Activated CD4-positive, CD25-positive, alpha-beta regulatory T cell treated with anti-CD3 and anti-CD28 coated beads, Interleukin-2, amount 50 U/mL, for 24 hours (primary cell): ENCODE measurements around the gene MTF1.

Source experiments
- ATAC-seq, 2 donors: fragments of 150-1000 bp; cut with Tn5 transposase; one replicate each; pipeline ENCODE4 v1.10.0; 2021; ENCODE audit warnings: mild to moderate bottlenecking in 1 of 2, moderate library complexity in 1 of 2

MTF1 gene

DNA sequence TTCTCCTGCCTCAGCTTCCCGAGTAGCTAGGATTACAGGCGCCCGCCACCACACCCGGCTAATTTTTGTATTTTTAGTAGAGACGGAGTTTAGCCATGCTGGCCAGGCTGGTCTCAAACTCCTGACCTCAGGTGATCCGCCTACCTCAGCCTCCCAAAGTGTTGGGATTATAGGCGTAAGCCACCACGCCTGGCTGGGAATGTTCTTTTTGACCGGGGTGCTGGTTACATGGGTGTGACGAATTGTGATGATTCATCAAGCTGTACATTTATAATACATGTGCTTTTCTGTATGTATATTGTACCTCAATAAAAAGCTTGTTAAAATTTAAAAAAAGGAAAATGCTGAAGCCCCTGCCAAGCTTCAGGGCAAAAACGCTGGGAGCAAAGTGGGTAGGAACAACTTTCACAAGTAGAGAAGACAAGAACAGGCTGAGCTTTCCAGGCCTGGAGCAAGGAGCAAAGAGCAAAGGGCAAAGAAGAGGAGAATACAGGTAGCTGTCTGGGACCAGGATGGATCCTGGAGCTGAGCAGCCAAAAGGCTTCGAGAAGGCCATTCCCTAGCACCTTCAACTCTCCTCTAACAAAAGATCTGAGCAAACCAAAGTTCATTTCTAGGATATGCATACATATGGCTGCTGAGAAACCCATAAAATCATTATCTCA is 30.9 kb downstream of the MTF1 start:
- no peak for ATAC-seq

DNA sequence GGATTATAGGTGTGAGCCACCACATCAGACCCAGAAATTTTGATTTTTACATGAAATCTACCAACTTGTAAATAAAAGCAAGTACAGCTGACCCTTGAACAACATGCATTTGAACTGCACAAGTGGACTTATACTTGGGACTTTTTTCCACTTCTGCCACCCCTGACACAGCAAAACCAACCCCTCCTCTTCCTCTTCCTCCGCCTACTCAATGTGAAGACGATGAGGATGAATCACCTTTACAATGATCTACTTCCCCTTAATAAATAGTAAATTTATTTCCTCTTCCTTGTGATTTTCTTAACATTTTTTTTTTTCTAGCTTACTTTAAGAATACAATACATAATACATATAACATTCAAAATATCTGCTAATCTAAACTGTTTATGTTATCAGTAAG is 33.9 kb downstream of the MTF1 start:
- ATAC-seq, result no peak

DNA sequence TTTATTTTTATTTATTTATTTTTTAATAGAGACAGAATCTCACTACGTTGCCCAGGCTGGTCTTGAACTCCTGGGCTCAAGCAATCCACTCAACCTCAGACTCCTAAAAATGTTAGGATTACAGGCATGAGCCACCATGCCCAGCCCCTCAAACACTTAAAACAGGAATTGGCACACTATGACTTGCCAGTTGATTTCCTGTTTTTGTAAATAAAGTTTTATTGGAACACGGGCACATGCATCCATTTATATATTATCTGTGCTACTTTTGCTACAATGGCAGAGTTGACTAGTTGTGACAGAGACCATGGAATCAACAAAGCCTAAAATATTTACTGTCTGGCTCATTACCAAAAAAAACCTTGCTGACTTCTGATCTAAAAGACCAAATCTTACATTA is 35.4 kb downstream of the MTF1 start:
- ATAC-seq, result no peak

DNA sequence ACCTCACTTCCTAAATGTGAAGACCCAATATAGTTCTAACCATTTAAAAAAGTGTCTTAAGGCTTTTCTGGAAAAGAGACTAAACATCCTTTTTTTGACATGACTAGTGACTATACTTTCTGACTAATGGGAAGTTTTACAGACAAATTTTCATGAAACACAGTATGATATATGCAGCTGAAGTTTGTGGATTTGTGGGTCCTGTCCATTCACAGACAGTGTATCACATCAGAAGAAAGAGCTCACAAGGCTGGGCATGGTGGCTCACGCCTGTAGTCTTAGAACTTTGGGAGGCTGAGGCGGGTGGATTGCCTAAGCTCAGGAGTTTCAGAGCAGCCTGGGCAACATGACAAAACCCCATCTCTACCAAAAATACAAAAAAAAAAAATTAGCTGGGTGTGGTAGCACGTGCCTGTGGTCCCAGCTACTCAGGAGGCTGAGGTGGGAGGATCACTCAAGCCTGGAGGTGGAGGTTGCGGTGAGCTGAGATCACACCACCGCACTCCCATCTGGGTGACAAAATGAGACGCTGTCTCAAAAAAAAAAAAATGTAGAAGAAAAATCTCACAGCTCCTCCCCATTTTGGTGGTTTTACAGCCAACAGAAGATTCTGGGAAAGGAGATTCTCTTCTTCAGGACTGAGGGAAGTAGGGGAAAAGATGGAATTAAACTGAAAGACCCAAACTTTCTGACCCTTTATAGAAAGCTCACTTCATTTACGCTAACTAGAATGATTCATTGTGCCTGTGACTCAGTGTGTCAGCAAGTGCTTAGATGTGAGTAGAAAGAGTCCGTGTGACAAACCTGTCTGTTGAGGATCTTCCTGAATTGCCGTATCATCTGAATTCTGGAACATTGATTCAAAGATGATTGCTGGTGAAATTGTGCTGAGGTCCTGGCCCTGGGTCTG is 36.2 kb downstream of the MTF1 start:
- ATAC-seq, result peak; percentile 51 to 73

DNA sequence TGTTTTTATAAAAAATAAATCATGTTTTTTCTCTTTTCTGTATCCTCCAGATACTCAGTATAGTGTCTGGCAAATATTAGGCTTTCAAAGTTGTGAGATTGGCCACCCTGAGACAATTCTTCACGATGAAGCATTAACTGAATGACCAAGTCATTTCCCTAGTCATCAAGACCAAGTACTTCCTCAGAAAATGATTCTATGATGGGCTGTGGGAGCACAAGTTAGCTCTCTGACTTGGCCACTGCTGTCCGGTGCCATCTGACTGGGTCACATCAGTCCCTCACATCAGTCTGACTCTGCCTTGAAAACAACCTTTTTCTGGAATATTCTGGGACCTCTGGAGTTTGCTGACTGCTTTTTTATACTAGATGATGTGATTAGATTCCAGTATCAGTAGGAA is 37.9 kb downstream of the MTF1 start:
- ATAC-seq, result no peak

DNA sequence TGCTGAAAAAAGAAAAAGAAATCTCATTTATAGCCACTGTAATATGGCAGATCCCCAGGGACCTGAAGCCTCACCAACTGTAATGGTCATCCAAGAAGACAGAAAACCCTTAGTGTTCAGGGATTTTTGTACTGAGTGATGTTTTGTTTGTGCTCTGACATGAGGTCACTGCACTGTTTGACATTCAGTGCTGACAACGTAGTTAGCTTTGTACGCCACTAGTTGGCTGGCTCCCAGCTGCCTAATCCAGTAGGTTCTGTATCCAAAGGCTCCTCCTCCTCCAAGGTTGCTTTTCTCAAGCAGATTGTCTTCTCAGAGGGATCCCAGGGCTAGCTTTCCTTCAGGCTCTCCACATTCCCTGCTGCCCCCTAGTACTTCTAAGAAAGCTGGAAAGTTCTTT is 41.9 kb downstream of the MTF1 start:
- no peak for ATAC-seq

DNA sequence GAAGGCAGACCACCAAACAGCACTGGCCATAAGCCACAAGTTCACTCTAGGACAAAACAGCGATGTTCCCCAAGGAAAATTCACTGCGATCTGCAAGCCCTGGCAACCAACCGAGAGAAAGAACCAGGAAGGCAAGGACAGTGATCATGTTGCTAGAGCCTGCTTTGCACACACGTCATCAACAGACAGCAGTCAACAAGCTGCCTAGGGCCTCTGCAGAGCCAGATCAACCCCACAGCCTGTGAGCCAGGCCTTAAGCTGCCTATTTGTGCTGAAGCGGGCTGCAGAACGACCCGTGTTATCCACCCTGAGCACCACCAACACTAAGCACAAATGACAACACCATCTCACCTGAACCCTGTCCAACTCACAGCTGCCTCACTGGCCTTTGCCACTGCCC is 45.1 kb downstream of the MTF1 start:
- no peak for ATAC-seq

DNA sequence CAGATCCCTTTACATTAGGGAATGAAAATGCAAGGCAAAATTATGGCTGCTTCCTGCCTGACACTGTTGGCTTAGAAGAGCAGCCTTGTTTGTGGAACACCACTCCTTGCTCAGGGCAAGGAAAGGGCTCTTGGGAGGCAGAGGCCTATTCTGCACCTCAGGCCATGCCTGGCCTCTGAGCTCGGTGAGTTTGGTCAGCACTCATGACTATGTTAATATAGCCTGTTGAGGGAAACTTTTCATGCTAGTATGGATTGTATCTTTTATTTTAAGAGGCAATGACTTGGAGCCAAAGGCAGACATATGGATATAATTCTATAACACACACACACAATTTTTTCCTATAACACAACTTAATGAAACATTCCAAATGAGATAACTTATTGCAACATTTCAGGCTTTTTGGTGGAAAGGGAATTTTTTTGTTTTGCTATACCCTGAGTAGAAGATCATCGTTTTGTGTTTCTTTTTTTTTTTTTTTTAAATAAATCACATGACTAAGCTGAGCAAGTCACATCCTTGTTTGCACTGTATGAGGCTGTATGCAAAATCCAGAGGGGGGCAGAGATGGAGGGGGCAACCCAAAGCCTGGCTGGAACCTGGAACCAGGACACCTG is 45.8 kb downstream of the MTF1 start:
- ATAC-seq, result no peak

DNA sequence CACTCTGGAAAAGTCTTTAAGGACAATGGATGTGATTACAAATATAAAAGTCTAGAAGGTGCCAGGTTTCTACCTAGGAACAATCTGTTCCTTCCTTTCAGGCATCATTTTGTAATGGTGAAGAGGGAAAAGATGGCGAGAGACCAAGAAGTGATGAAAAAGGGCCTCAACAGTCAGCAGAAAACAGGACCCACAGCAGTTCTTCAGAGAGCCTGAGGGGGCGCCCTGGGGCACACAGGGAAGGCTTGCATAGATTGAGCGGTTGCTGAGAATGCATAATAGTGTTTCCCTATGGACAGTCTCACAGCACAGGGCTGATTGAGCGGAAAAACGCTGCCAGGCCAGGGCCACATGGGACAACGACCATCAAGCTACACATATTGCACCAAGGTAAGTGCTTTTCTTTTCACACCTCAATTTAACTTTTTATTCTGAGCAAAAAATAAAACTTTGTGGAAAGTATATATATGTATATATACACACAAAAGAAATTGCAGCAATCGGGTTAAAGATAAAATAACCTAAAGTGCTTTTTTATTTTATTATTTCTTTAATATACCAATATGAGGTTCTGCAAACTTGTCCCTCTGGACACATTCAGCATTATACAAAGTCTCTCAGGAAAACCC is 48.3 kb downstream of the MTF1 start:
- ATAC-seq, result peak in 1 of 2 donors; percentile 21

DNA sequence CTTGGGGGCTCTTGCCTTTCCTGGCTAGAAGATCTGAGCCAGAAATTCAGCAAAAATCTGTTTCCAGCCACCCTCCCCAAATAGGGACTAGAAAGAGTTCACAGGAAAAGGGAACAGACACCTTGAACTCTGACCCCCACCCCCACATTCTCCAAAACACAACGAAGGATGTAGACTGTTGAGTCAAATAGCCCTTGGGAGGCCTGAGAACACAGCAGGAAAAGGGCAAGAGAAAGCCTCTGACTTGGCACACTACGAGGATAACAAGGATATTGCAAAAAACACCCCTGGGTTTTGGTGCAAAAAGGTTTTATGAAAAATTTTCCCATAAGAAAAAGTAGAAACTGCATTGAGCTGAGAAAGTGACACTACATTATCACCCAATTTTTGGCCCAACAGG is 49.5 kb downstream of the MTF1 start:
- ATAC-seq, result no peak

DNA sequence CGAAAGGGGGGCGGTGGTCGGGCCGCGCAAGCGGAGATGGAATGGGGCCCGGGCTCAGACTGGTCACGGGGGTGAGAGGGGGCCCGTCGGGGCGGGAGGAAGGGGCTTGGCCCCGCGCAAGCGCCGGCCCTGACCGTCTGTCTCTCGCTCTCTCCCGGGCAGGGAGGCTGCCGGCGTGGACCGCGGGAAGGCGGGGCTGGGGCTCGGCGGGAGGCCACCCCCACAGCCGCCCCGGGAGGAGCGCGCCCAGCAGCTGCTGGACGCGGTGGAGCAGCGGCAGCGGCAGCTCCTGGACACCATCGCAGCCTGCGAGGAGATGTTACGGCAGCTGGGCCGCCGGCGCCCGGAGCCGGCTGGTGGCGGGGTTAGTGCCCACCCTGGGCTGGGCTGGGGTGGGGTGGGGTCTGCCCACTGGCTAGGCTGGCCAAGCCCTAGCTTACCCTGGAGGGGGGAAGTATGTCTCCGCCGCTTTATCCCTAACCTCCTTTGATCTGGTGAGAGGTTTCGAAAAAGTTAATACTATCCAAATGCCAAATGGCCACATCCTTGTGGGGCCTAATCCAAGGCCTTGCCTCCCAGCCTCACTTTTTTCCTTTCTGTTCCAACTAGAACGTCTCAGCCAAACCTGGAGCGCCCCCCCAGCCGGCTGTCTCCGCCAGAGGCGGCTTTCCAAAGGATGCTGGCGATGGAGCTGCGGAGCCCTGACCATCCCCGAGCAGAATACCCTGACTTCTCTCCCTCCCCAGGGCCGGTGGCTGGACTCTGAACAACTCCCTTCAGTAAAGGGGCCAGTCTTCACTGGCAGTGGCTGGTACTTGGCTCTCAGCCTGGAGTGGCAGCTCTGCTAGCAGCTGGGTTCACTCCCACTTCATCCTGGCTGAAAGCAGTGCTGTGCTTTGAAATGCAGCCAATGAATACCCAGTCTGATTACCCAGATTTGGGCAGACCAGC is 50.7 kb downstream of the MTF1 start:
- peak; percentile 35 to 39 for ATAC-seq

DNA sequence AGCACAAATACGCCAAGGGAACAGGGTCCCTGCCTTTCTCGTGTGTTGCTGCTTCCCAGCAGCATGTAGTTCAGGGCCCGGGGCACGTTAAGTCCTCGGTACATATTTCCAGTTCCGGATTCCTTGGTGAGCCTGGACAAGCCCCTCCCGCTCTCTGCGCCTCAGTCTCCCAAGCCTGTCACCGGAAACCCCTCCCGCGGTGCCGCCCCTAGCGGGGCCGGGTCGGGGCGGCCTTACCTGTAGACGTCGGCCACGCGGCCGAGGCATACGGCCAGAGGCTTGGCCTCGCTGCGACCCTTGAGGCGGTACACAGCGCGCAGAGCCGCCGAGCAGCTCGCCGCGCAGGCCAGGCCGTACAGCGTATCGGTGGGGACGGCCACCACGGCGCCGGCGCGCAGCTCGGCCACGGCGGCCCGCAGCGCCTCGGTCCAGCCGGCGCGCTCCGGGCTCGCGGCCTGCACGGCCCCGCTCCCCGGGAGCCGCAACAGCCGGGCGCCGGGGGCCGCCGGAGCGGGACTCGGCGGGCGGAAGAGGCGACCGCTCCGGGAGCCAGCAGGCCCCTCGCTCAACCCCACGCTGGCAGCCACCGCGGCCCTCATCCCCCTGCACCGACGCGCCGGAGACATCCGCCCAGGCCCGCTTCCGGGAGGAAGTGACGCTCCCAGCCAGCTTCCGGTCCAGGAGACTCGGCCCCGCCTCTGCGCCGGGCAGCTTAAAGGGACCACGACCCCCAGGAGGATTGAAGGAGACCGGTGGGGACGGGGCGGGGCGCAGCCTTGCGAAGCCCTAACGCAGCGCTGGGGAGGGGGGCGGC is 51.6 kb downstream of the MTF1 start, which contains the start of the genes C1orf122 and YRDC:
C1orf122 (plus strand) TSS at position 236 of the 814 bp plus-strand sequence. CDS start 615 bp downstream, outside the sequence.
YRDC (minus strand) TSS at position 654 of the 814 bp plus-strand sequence; CDS start at position 626, 28 bp downstream.
- peak; percentile 94 to 96 for ATAC-seq

DNA sequence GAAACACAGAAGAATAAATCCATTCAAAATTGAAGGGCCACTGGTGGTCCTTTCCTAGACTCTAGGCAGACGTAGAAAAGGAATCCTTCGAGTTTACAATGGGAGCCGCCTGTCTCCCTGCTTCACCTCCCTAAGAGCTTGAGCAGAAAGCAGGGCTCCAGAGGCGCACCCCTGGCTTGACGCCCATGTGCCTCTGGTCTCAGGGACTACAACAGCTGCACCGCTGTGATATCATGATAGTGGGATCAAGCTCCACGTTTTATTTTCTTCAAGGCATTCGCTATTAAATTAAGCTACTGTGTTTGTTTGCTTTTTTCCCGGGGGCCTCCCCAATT is 52.2 kb downstream of the MTF1 start:
- ATAC-seq, result no peak

DNA sequence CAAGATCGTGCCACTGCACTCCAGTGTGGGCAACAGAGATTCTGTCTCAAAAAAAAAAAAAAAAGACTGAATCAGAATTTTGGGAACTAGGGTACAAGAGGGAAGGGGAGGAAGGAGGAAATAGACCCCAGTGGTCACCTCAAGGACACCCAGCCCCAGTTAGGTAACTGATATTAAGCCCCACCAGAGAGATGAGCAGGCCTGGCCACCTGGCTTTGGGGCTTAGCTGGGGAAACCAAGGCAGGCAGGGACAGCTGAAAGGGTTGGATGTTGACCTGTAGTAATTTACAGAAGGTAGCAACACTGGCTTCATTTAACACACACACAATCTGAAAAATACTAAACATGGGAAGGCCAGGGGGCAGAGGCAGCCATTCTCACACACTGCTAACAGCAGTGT is 57.0 kb downstream of the MTF1 start:
- no peak for ATAC-seq

DNA sequence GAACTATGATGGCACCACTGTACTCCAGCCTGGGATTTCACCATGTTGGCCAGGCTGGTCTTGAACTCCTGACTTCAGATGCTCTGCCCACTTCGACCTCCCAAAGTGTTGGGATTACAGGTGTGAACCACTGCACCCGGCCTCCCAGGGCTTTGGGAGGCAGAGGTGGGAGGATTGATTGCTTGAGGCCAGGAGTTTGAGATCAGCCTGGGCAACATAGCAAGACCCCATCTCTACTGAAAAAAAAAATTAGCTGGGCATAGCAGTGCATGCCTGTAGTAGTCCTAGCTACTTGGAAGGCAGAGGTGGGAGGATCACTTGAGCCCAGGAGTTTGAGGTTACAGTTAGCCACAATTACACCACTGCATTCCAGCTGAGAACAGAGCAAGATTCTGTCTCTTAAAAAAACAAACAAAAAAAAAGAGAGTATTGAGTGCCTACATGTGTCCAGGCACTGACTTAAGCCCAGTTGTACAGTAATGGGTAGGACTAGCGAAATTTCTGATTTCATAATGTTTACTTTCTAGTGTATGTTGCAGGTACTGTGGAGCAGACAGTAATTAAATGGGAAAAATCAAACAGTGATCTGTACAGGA is 61.5 kb downstream of the MTF1 start:
- ATAC-seq, result no peak

DNA sequence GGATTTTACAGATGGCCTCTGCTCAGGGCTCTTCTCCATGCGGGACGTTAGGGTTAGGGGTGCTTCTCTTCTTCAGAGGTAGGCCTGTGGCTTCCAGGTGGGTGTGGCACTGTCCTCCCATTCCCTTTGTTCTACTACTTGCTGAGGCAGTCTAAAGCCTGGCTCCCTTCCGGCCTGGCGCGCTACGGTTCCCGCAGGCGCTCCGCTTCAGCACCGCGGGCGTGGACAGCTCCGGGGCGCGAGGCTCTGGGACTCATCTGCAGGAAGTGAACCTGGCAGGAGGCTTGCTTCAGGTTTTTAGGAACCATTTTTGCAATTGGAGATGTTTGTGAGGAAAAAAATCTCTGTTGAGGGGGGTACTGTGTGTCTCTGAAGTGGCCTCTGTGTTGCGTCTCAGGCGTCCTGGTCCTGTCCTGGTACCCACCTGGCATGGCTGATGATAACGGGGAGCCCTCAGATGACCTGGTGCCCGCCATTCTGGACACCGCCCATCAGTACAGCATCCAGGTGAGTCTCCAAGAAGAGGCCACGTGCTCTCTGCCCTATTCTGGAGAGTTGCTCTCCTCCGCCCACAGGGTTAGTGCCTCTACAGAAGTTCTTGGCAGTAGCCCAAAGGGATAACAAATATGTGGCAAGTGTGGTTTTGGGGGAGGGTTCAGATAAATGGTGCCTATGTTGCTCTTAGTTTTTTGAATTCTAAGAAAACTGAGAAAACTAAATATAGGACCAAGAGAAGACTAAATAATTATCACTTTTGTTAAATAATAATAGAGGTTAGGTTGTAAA is 63.9 kb downstream of the MTF1 start:
- ATAC-seq, result no peak

DNA sequence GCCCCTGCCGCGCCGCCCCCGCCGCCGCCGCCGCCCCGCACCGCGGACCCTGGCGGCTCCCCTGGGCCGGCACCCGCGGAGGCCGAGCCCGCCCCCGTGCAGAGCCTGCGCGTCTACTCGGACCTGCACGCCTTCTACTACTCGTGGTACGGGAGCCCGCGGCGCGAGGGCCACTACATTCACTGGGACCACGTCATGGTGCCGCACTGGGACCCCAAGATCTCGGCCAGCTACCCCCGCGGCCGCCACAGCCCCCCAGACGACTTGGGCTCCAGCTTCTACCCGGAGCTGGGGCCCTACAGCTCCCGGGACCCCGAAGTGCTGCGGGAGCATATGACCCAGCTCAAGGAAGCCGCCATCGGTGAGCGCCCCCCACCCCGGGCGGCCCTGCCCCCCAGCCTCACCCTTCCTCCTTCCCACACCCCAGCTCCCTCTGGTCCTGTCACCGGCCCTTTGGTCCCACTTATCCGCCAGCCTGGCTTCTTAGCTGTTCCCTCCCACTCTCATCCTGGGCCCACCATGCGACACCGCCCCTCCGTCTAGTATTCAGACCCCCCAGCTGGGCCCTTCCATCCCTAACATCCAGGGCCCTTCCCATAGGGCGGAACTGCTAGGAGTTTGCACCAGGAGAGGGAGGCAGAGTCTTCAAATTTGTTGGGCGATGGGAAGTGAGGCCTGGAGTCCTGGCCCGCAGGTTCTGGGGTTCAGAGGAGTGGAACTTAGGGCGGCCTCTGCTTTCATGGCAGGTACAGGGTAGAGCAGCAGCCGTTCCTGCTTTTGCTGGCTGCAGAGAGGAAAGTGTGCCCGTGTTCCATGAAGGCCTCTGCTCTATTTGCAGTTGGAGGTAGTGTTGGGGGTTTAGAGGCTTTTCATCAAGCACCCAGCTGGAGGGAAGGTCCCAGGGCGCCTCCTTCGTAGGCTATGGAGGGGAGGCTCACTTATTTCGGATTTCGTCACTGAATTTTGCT is 64.7 kb downstream of the MTF1 start:
- peak; percentile 22 to 33 for ATAC-seq

DNA sequence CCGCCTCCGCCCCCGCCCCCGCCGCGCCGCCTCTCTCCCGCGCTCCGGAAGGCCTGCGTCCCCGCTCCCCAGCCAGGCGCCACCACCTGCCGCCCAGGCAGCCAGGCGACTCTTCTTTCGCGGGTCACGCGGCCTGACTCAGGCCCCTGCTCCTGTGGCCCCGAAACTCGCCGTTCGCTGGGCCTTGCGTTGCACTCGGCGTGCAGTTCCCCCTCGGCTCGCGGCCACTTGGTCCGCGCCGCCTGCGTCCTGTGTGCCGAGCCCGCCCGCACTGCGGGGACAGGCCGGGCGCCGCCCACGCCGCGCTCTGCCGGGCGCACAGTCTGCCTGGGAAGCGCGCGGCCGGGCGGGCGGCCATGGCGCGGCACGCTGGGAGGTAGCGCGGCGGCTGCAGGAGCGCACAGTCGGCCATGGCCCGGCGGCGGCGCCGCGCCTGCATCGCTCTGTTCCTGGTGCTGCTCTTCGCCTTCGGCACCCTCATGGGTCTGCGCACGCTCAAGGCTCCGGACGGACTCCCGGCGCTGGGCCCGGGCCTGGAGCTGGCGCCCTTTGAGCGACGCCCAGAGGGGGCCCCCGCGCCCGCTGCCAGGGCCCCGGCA is 65.5 kb downstream of the MTF1 start, which contains the start of gene MANEAL:
MANEAL (plus strand) TSS at position 75 of the 599 bp plus-strand sequence; CDS start at position 411, 336 bp downstream.
- peak; percentile 71 to 73 for ATAC-seq
